NCI-H1092 treated with DMSO at 0.1 percent for 48 hours (cell line): ENCODE data around the gene RAET1E.
A peak's percentile ranks its signal among the peaks of the same experiment; 100 is the strongest.
"Not testable (repeated sequence)": the region's sequence is repeated elsewhere in the genome, so short reads cannot be mapped to it uniquely, and the experiment has no call there.

ENCODE experiments used
- DNase-seq: peaks from one replicate; lab custom pipeline; 2025; lab: John Stamatoyannopoulos, UW

RAET1E gene, protein sequence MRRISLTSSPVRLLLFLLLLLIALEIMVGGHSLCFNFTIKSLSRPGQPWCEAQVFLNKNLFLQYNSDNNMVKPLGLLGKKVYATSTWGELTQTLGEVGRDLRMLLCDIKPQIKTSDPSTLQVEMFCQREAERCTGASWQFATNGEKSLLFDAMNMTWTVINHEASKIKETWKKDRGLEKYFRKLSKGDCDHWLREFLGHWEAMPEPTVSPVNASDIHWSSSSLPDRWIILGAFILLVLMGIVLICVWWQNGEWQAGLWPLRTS

GRCh38 chr6:149897855-149898744 lies at the start of gene RAET1E:
Gene RAET1E, minus strand, starts transcription at chr6:149898113. Its CDS starts 7,212 bp downstream, at chr6:149890901.
- DNase-seq: no peak

- not testable (repeated sequence) for DNase-seq
Observed at GRCh38 chr6:149947533-149947932, 49.6 kb upstream of the RAET1E start.

DNA sequence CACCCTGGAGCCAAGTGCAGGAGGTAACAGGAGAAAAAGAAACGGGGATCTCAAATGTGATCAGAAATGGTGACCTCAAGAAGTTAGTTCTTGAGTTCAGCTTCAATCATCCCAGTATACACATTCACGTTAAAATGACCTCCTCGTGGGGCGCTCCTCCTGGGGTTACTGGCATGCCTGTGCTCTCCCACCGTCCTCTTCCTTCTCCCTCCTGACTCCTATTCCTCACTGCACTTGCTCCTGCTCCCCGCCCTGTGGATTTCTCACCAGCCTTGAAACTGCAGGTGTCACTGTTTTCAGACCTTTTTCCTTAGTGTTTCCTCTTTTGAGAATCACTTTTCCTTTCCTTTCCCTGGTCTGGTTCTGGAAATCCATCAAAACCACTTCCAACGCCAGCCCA lies 48.7 kb upstream of the RAET1E start:
- not testable (repeated sequence) for DNase-seq

- not testable (repeated sequence) for DNase-seq
Observed at GRCh38 chr6:149945276-149945675, 47.4 kb upstream of the RAET1E start.

DNA sequence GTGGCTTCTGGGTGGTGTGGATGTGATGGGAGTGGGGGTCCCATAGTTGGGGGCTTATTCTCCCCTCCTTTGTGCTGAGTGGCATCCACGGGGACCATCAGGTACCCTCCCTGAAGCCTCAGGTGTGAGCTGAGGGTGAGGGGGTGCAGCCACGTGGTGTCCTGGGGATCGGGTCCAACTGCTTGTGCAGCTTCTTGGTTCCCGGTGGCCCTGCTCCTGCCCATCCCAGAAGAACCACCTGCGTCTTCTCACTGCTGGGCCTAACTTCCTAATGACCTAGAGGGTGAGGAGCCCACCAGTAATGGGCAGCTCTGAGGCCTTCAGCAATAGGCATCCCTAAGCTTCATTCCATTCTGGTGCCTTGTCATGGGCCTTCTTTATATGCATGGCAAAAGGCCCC lies 45.4 kb upstream of the RAET1E start:
- not testable (repeated sequence) for DNase-seq

GRCh38 chr6:149942461-149942829 lies 44.5 kb upstream of the RAET1E start:
- DNase-seq: no peak

DNA sequence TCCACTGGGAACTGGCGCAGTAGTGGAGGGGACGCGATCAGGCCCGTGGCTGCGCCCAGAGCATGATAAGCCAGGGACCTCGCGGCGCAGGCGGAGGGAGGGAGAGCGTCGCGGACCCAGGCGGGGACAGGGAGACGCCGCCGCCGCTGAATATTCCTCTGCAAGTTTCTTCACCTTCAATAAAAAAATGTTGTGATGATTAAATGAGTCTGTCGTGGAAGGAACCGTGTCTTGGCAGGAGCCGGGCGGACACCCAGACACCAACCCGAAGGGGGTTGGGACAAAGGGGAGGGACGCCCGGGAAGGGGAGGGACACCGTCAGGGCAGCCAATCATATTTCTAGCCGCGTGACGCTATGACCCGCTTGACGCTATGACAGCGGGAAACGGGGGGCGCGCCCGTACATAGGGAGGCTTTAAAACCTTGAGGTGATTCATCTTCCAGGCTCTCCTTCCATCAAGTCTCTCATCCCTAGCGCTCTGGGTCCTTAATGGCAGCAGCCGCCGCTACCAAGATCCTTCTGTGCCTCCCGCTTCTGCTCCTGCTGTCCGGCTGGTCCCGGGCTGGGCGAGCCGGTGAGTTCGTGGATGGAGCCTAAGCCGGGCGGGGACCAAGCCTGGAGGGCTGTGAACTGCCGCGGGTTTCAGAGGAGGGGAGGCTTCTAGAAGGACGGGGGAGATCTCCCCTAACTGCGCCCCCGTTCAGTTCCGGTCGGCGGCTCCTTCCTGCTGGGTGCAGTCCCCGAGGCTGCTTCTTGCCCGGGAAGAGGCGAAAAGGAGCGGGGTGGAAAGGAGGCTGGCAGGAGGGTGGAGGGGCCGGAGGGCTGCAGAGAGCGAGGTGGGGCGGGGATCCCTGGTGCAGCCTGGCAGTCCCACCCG lies 43.9 kb upstream of the RAET1E start, which contains the start of gene ULBP2:
TSS of gene ULBP2 (plus strand) at position 432 of the 878 bp plus-strand sequence. CDS start at position 491, 59 bp downstream.
- peak; percentile 84 for DNase-seq

DNA sequence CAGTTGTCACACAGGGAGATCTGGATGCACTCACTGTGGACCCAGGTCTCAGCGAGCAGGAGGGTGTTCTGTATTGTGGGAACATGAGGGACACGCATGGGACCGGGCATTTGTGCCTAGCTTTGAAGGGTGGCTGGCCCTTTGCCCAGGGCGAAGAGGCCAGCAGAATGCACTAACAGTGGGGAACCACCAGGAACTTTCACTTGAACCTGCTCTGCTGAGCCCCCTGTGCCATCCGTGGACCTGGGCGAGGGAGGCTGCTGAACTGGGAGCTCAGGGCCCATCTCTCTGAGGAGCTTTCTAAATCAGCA lies 42.7 kb upstream of the RAET1E start:
- no peak for DNase-seq

GRCh38 chr6:149939909-149940671 lies 42.2 kb upstream of the RAET1E start:
- DNase-seq: no peak

GRCh38 chr6:149939356-149939648 lies 41.4 kb upstream of the RAET1E start:
- DNase-seq: no peak

GRCh38 chr6:149938571-149939355 lies 40.9 kb upstream of the RAET1E start:
- no peak for DNase-seq

- not testable (repeated sequence) for DNase-seq
Observed at GRCh38 chr6:149938013-149938570, 40.2 kb upstream of the RAET1E start.

DNA sequence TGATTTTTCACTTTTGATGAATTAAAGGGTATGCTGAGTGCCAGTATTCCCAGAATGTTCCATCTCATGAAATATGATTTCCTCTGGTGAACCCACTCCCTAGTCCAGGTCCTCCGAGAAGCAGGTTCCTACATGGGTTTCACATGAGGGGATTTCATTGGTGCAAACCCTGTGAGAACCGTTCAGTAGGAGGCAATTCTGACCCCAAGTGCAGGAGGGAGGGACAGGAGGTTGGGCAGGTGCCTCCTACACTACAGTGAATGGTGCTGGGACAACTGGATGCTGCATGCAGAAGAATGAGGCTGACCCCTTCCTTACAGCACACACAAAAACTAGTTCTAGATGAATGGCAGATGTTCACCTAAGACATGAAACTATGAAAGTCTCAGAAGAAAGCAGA lies 38.8 kb upstream of the RAET1E start:
- DNase-seq: no peak

GRCh38 chr6:149935668-149936067 lies 37.8 kb upstream of the RAET1E start:
- DNase-seq: no peak

DNA sequence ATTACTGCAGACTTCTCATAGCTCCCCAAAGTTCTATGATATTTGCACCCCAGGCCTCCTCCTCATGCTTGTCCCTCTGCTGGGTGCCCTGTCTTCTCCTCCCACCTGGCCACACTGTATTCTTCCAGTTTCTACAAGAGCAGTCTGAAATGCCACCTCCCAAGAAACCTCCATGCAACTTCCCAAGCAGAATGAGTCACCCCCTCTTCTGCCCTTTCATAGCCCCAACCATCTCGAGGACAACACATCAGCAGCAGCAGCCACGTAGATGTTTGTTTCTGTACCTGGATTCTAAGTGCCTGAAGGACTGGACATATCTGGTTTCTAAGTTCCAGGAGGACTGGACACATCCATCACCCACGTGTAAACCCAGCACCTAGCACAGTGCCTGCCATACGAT lies 37.3 kb upstream of the RAET1E start:
- no peak for DNase-seq

DNA sequence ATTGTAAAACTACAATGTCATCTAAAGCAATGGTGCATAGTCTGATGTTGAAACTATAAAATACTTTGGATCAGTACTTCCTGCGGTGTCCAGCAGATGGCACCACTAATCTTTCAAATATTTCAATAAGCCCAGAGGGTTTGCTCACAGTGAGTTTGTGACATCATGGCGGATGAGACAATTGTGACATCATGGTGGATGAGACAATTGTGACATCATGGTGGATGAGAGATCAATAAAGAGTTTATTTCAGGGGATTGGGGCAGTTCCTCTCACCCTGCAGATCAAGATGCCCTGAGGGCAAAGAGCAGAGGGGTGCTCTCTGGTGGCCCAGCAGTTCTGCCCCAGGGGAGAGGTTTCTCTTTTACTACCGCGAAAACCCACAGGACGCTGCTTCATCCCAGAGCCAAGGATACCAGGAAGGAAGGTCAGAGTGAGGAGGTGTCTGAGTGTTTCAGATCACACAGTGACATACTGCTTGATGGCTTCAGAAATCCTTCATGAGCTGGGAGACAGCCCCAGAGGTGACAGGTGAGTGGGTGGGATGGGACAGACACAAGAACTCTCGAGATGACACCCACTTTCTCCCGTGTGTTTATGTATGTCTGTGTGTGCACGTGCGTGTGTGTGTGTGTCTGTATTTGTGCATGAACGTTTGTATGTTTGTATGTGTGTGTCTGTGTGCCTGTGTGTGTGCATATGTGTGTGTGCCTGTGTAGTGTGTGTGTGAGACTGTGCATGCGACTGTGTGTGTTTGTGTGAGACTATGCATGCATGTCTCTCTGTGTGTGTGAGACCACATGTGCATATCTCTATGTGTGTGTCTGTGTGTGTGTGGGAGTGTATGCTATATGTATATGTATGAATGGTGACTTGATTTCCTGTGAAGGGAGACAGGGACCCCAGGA lies 36.6 kb upstream of the RAET1E start:
- DNase-seq: peak; percentile 28

DNA sequence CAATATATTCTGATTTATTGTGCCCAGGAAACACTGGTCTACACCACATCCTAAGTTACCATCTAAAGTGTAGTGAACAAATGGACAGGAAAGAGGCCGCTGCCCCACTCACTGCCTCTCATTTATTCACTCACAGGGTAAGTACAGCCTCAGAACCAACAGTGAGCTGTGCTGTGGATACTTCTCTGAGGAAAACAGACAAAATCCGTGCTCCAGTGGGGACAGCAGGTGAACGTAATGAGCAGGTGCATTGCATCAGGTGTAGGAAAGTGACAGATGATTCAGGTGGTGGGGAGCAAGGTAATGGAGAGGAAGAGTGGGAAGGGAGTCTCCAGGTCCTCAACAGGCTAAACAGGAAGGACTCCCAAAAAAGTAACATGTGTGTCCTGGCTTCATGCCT lies 35.5 kb upstream of the RAET1E start:
- DNase-seq: no peak

DNA sequence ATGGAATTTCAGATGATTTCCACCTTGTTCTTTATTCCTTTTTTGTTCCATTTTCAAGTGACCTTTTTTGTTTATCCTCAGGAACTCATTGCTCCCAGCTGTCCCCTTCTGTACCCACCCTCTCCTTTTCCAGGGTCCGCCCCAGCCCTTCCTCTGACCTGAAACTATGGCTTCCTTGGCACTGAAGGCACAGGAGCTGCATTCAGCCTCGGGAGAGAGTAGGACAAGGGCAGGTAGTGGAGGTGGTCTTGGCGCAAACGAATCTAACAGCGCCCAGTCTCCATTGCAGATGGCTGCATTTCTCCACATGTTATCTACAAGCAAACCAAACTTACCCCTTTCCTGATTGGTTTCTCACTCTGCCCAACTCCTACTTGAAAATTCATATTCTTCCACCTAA lies 35.1 kb upstream of the RAET1E start:
- DNase-seq: no peak

GRCh38 chr6:149931501-149931900 lies 33.6 kb upstream of the RAET1E start:
- no peak for DNase-seq

- DNase-seq: no peak
Observed at GRCh38 chr6:149929422-149929821, 31.5 kb upstream of the RAET1E start.
